MG63 (cell line): ENCODE measurements around the gene P2RY8. TPM values are rescaled to one million over a fixed set of nuclear protein-coding genes. Genes with fewer than 3 reads are reported as not detected.
"Not testable (repeated sequence)": the region's sequence is repeated elsewhere in the genome, so short reads cannot be mapped to it uniquely, and the experiment has no call there.

Source experiments
- DNase-seq: peaks from one replicate; pipeline ENCODE4 v3.0.0-alpha.2; 2020
- H3K27me3 ChIP-seq: fragments of 250-450 bp; sonication (Bioruptor Pico); 2 replicates; pipeline ENCODE4 v1.5.1; 2020; ENCODE audit warnings: mild to moderate bottlenecking, moderate library complexity
- H3K36me3 ChIP-seq: fragments of 250-450 bp; sonication (Bioruptor Pico); 2 replicates; pipeline ENCODE4 v1.5.1; 2020; ENCODE audit warnings: mild to moderate bottlenecking, moderate library complexity
- H3K4me3 ChIP-seq: fragments of 250-450 bp; sonication (Bioruptor Pico); 2 replicates; pipeline ENCODE4 v1.5.1; 2020; ENCODE audit warnings: mild to moderate bottlenecking, moderate library complexity
- H3K9me3 ChIP-seq: fragments of 250-450 bp; sonication (Bioruptor Pico); 2 replicates; pipeline ENCODE4 v1.5.1; 2020; ENCODE audit warnings: mild to moderate bottlenecking, moderate library complexity
- total RNA-seq: library from RNA; depleted of rRNA; stranded (reverse); fragments of >200 nt; shearing (Covaris generic); gene quantifications from 2 replicates; pipeline ENCODE4 v1.2.3, GENCODE V29; 2014; ENCODE audit warnings: low replicate concordance

P2RY8 gene
- total RNA-seq, 1 experiment from 2014 or later: not detected

DNA sequence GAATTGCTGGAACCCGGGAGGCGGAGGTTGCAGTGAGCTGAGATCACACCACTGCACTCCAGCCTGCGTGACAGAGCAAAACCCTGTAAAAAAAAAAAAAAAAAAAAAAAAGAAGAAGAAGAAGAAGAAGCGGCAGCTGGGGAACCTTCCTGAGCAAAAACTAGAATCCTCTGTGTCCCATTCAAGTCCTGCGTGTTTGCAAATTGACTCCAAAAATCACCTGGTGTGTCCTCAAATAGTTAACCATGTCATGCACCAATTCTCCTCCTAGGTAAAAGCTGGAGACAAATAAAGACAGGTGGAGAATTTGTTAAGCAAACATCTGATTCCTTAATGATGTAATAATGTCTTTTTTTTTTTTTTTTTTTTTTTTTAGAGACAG lies 52.4 kb downstream of the P2RY8 start:
- Histone ChIP-seq H3K36me3 (no peaks in the 10 kb centered on the region), H3K4me3 (no peak overlapping the region), H3K9me3 (peaks cover 8% of the 10 kb centered on the region), H3K27me3 (no peaks in the 10 kb centered on the region; the same call in 1 of the 2 replicates)
- no peak for DNase-seq

GRCh38 chrX:1483843-1484637 lies 52.9 kb downstream of the P2RY8 start:
- Histone ChIP-seq H3K36me3 (no peaks in the 10 kb centered on the region), H3K4me3 (no peak overlapping the region), H3K27me3 (no peaks in the 10 kb centered on the region; the same call in 1 of the 2 replicates), H3K9me3 (peaks cover 12% of the 10 kb centered on the region)
- DNase-seq: no peak

- H3K36me3 ChIP-seq, DNase-seq, H3K4me3 ChIP-seq, H3K27me3 ChIP-seq: not testable (repeated sequence)
- peaks cover 13% of the 10 kb centered on the region for H3K9me3 ChIP-seq
Observed at GRCh38 chrX:1482530-1482928, 54.5 kb downstream of the P2RY8 start.

DNA sequence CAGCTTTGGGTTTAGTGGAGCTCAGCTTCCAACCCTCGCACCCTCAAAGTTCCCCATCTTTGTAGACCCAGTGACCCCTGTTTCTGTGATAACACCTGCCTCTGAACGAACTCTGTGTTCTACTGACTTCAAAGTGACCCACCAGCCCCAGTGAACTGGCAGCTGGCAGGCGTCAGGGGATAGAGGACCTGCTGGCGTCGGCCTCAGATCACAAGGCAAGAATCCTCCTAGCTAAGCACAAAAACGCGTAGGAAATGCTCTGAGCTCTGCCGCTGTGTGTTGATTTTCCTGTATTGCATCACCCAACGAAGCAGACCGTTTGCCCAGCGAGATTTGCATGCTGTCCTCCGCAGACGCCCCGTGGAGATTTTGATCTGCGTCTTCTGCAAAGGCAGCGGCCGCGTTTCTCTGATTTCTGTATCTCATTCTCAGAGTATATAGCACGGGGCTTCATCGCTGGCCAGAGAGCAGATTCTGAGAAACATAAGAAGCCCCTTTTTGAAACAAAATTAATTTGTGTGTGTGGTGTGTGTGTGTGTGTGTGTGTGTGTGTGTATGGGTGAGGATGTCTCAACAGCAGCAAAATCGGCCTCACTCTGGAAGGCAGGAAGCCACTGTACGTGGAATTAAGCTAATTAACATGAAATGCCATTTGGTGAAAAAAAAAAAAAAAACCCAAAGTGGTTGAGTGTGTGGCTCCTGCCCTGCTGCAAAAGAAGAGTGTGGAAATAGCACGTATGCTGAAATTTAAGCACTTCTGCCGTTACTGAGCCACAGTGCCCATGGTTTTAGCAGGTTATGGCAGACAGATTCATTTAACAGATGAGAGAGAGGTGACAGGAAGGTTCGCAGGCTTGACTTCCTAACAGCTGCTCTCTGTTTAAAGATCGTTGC lies 55.1 kb downstream of the P2RY8 start:
- Histone ChIP-seq H3K4me3 (peak overlapping the region; percentile 26), H3K27me3 (no peaks in the 10 kb centered on the region), H3K36me3 (no peaks in the 10 kb centered on the region), H3K9me3 (peaks cover 13% of the 10 kb centered on the region)
- DNase-seq: peak; percentile 87

- peaks cover 13% of the 10 kb centered on the region for H3K9me3 ChIP-seq
- no peaks in the 10 kb centered on the region for H3K27me3 ChIP-seq
- no peak overlapping the region for H3K4me3 ChIP-seq
- no peaks in the 10 kb centered on the region for H3K36me3 ChIP-seq
- DNase-seq: no peak
Observed at GRCh38 chrX:1480082-1480785, 56.8 kb downstream of the P2RY8 start.

- Histone ChIP-seq H3K9me3 (peaks cover 13% of the 10 kb centered on the region), H3K4me3 (no peak overlapping the region), H3K36me3 (no peaks in the 10 kb centered on the region), H3K27me3 (no peaks in the 10 kb centered on the region)
- DNase-seq: no peak
Observed at GRCh38 chrX:1477801-1478458, 59.1 kb downstream of the P2RY8 start.

- no peak overlapping the region for H3K4me3 ChIP-seq
- no peaks in the 10 kb centered on the region for H3K36me3 ChIP-seq
- H3K9me3 ChIP-seq: peaks cover 13% of the 10 kb centered on the region
- no peak for DNase-seq
- H3K27me3 ChIP-seq: no peaks in the 10 kb centered on the region
Observed at GRCh38 chrX:1477229-1477628, 59.8 kb downstream of the P2RY8 start.

GRCh38 chrX:1476682-1477081 lies 60.3 kb downstream of the P2RY8 start:
- no peaks in the 10 kb centered on the region for H3K27me3 ChIP-seq
- DNase-seq: no peak
- H3K4me3 ChIP-seq: no peak overlapping the region
- H3K36me3 ChIP-seq: no peaks in the 10 kb centered on the region
- peaks cover 13% of the 10 kb centered on the region for H3K9me3 ChIP-seq

DNA sequence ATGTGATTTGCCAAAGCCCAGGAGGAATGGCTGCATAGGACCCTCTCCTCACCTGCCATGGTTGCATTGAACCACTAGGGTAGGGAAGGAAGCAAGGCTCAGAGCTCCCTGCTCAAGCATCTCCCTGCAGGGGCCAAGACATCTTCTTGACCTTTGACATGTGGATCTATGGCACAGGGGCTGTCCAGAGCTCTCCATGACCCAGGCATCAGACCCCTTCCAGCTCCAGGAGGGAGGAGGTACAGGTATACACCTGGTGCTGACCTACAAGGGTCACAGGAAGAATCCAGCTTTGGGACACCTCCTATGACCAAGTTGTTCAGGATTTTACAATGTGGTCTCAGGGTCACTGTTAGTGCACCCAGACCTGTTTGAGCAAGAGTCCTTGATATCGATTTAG lies 61.1 kb downstream of the P2RY8 start:
- no peaks in the 10 kb centered on the region for H3K36me3 ChIP-seq
- H3K9me3 ChIP-seq: peaks cover 13% of the 10 kb centered on the region
- no peaks in the 10 kb centered on the region for H3K27me3 ChIP-seq
- no peak for DNase-seq
- H3K4me3 ChIP-seq: no peak overlapping the region

DNA sequence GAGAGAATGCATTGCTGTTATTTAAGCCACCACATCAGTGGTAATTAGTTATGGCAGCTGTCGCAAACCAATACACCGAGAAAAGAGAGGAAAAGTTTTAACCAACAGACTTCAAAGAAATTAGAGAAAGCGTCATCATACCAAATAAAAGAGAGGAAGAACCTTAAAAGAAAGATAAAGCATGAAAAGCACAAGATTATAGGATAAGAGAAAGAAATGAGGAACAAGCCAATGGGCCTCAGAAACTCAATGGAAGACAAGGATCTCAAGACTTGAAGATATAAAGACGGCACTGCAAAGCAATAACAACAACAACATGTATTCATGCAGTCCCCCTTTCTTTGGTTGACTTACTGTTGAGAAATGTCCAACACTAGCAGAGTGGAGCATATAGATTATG lies 61.5 kb downstream of the P2RY8 start:
- Histone ChIP-seq H3K36me3 (no peaks in the 10 kb centered on the region), H3K27me3 (no peaks in the 10 kb centered on the region), H3K9me3 (peaks cover 13% of the 10 kb centered on the region), H3K4me3 (no peak overlapping the region)
- DNase-seq: no peak

- not testable (repeated sequence) for H3K4me3 ChIP-seq, H3K27me3 ChIP-seq, H3K9me3 ChIP-seq, H3K36me3 ChIP-seq, DNase-seq
Observed at GRCh38 chrX:1474593-1474992, 62.4 kb downstream of the P2RY8 start.

GRCh38 chrX:1472975-1473374 lies 64.0 kb downstream of the P2RY8 start:
- H3K36me3 ChIP-seq: no peaks in the 10 kb centered on the region
- no peak overlapping the region for H3K4me3 ChIP-seq
- DNase-seq: no peak
- H3K27me3 ChIP-seq: no peaks in the 10 kb centered on the region
- H3K9me3 ChIP-seq: no peaks in the 10 kb centered on the region

DNA sequence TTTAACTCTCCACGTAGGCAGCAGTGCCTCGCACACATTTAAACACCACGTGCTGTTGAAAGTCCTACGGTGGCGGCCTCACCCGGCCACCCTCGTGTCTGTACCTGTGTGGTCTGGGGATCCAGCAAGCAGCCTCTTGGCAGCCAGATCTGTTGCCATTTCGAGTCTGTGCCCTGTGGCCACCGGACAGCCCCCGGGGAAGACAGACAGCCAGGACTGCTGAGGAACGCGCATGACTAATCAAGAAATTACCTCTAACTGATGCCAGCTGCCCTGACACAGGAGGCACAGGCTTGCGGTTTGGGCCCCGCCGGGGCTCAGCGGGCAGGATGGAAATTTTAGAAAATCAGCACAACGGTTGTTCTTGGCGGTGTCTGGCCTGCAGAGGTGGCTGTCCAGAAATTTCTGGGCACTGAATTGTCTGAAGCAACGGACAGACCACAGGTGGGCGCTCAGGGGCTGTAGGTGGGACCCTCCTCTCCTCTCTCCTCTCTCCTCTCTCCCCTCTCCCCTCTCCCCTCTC lies 68.7 kb downstream of the P2RY8 start:
- Histone ChIP-seq H3K9me3 (no peaks in the 10 kb centered on the region), H3K27me3 (peaks cover 5% of the 10 kb centered on the region), H3K36me3 (no peaks in the 10 kb centered on the region), H3K4me3 (no peak overlapping the region)
- DNase-seq: peak; percentile 95

DNA sequence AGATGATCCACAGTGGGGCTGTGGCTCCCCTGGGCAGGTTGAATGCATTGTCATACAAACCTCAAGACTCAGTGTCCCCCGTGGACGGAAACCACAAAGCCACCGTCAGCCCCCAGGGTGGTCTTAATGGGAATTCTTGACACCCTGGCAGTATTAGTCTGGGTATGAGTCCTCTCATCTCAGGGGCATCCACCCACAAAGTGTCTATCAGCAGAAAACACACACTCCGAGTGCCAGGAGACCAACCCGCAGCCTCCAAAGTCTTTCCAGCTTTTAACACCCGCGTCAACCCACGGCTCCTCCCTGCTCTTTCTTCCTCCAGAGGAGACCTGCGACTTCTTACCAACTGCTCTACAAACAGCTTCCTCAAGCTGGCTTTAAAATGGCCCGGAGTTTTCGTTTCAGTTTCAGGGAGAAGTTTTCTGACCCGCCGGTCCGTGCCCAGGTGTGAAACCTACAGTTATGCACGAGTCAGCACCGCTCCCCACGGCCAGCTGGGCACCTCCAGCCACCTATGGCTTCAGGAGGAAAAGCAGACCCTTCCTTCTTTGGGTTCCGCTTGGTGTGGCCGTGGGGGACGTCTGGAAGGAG lies 69.9 kb downstream of the P2RY8 start:
- no peak for DNase-seq
- no peaks in the 10 kb centered on the region for H3K9me3 ChIP-seq
- no peak overlapping the region for H3K4me3 ChIP-seq
- peaks cover 5% of the 10 kb centered on the region for H3K27me3 ChIP-seq
- H3K36me3 ChIP-seq: no peaks in the 10 kb centered on the region

DNA sequence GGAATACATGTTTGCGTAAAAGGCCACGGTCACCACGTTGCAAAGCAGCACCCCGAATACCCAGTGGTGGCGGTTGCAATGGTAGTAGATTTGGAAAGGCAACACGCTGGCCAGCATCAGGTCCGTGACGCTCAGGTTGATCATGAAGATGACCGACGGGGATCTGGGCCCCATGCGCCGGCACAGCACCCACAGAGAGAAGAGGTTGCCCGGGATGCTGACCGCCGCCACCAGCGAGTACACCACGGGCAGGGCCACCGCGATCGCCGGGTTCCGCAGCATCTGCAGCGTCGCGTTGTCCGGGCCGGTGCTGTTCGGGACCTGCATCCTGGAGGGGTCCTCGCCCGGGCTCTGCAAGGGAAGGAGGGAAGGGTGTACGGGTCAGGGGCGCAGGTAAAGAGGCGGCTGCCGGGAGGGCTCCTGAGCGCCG lies 70.7 kb downstream of the P2RY8 start:
- Histone ChIP-seq H3K4me3 (no peak overlapping the region), H3K36me3 (no peaks in the 10 kb centered on the region), H3K27me3 (peaks cover 5% of the 10 kb centered on the region), H3K9me3 (no peaks in the 10 kb centered on the region)
- no peak for DNase-seq
